Measurements from ENCODE around the gene SHISA9. TPM values are rescaled to one million over a fixed set of nuclear protein-coding genes. Genes with fewer than 3 reads are reported as not detected.

SHISA9 gene
- total RNA-seq, 1 experiment from 2014 or later = not detected

GRCh38 chr16:13104772-13105171, 203.4 kb downstream of the SHISA9 start:
- Histone ChIP-seq H3K27me3 (ENCODE audit: insufficient read depth, low read length) (no peaks in the 10 kb centered on the region), H3K27ac (ENCODE audit: low read depth, low read length) (no peak overlapping the region), H3K79me2 (ENCODE audit: insufficient read depth, low read length) (no peaks in the 10 kb centered on the region), H3K36me3 (ENCODE audit: control insufficient read depth in 1 of 2, insufficient read depth in 2 of 2, low read length in 2 of 2) (no peaks in the 10 kb centered on the region), H2AFZ (ENCODE audit: low read depth, low read length, poor library complexity, severe bottlenecking) (no peak overlapping the region), H4K20me1 (ENCODE audit: insufficient read depth) (no peaks in the 10 kb centered on the region), H3K9me3 (ENCODE audit: control insufficient read depth in 1 of 2, insufficient read depth in 1 of 2, low read depth in 1 of 2, low read length in 2 of 2) (no peaks in the 10 kb centered on the region), H3K4me3 (replicated peaks in 1 of 2; ENCODE audit: low read depth in 1 of 2, low read length in 2 of 2) (no peak overlapping the region), H3K4me1 (ENCODE audit: control insufficient read depth in 1 of 2, insufficient read depth in 2 of 2, low read length in 2 of 2) (no peaks in the 10 kb centered on the region), H3K9me2 (ENCODE audit: insufficient read depth) (no peaks in the 10 kb centered on the region), H3K9ac (ENCODE audit: low read length) (no peak overlapping the region), H3K4me2 (ENCODE audit: low read length) (no peak overlapping the region)
- TF ChIP-seq CTCF (IDR thresholded peaks at IDR 0.05 in 2 of 3, conservative IDR thresholded peaks at IDR 0.05 in 1 of 3; ENCODE audit: borderline replicate concordance in 1 of 3, insufficient read depth in 1 of 3, low read depth in 2 of 3, low read length in 2 of 3) = no peak
- no peak for TF ChIP-seq SP1 (IDR thresholded peaks at IDR 0.05; ENCODE audit: low read depth)
- no peak for TF ChIP-seq EZH2 (IDR thresholded peaks at IDR 0.05)
- TF ChIP-seq ZFX (IDR thresholded peaks at IDR 0.05) = no peak
- TF ChIP-seq CEBPB (IDR thresholded peaks at IDR 0.05; ENCODE audit: low read depth) = no peak
- TF ChIP-seq SIN3A (IDR thresholded peaks at IDR 0.05; ENCODE audit: low read depth) = no peak
- ATAC-seq = no peak
- no peak for DNase-seq (ENCODE audit: low read depth, low spot score)
- CTCF ChIA-PET = no interaction called here
- POLR2A ChIA-PET = no interaction called here
- RAD21 ChIA-PET (ENCODE audit: low non-redundant PET in 1 of 2, low total read pairs in 2 of 2, uncharacterized antibody in 2 of 2, unreplicated experiment in 2 of 2) = no interaction called here
- no TSS peak for BruUV-seq (replicated peaks)
- intact Hi-C loops (cut with micrococcal nuclease) = no loop called here

GRCh38 chr16:13105427-13105826, 204.0 kb downstream of the SHISA9 start:
- Histone ChIP-seq H3K9me3 (ENCODE audit: control insufficient read depth in 1 of 2, insufficient read depth in 1 of 2, low read depth in 1 of 2, low read length in 2 of 2) (no peaks in the 10 kb centered on the region), H3K4me2 (ENCODE audit: low read length) (no peak overlapping the region), H3K9ac (ENCODE audit: low read length) (no peak overlapping the region), H3K79me2 (ENCODE audit: insufficient read depth, low read length) (no peaks in the 10 kb centered on the region), H3K4me1 (ENCODE audit: control insufficient read depth in 1 of 2, insufficient read depth in 2 of 2, low read length in 2 of 2) (peaks cover 0 to 5% of the 10 kb centered on the region in 2 experiments; a peak in 1 of 4 replicates), H3K27ac (ENCODE audit: low read depth, low read length) (no peak overlapping the region), H3K36me3 (ENCODE audit: control insufficient read depth in 1 of 2, insufficient read depth in 2 of 2, low read length in 2 of 2) (no peaks in the 10 kb centered on the region), H3K4me3 (replicated peaks in 1 of 2; ENCODE audit: low read depth in 1 of 2, low read length in 2 of 2) (no peak overlapping the region), H2AFZ (ENCODE audit: low read depth, low read length, poor library complexity, severe bottlenecking) (no peak overlapping the region), H3K9me2 (ENCODE audit: insufficient read depth) (no peaks in the 10 kb centered on the region), H3K27me3 (ENCODE audit: insufficient read depth, low read length) (no peaks in the 10 kb centered on the region), H4K20me1 (ENCODE audit: insufficient read depth) (no peaks in the 10 kb centered on the region)
- CTCF ChIA-PET = no interaction called here
- DNase-seq (ENCODE audit: low read depth, low spot score) (no peak), ATAC-seq (no peak)
- no peak for TF ChIP-seq POLR2AphosphoS5 (IDR thresholded peaks at IDR 0.05; ENCODE audit: low read depth, low read length)
- no peak for TF ChIP-seq SRF (IDR thresholded peaks at IDR 0.05; ENCODE audit: low read depth)
- no peak for TF ChIP-seq ZBTB33 (IDR thresholded peaks at IDR 0.05; ENCODE audit: extremely low read depth, insufficient replicate concordance, low read length)
- TF ChIP-seq MAX (IDR thresholded peaks at IDR 0.05) = no peak
- intact Hi-C loops (cut with micrococcal nuclease) = no loop called here
- RAD21 ChIA-PET (ENCODE audit: low non-redundant PET in 1 of 2, low total read pairs in 2 of 2, uncharacterized antibody in 2 of 2, unreplicated experiment in 2 of 2) = no interaction called here
- POLR2A ChIA-PET = no interaction called here
- no TSS peak for BruUV-seq (replicated peaks)
